ENCODE results near the gene MRPL9.

DNA sequence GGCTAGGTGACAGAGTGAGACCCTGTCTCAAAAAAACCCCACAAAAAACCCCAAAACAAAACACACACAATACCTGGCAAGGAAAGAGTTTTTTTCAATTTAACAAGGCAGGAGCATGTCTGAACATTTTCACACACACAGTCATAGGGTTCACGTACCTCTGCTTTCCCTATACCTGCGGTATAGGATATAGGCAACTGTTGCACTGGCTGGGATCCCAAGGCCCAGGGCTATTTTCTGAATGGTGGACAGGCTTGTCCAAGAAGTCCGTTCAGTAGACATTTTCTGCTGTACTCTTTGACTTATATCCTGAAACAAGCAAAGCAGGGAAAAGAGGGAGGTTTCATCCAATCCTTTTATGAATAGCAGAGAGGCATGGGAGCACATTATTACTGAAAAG is 19.4 kb upstream of the MRPL9 start:
- TF ChIP-seq CREB1 (IDR thresholded peaks at IDR 0.05; ENCODE audit: low read depth) (no peak), YY1 (IDR thresholded peaks at IDR 0.05; ENCODE audit: low read depth) (no peak), TCF12 (IDR thresholded peaks at IDR 0.05; ENCODE audit: low read depth) (no peak), EP300 (IDR thresholded peaks at IDR 0.05; ENCODE audit: borderline replicate concordance) (no peak)
- TF ChIP-seq, protein P1, sequence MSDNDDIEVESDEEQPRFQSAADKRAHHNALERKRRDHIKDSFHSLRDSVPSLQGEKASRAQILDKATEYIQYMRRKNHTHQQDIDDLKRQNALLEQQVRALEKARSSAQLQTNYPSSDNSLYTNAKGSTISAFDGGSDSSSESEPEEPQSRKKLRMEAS (IDR thresholded peaks at IDR 0.05) = no peak
